ENCODE measurements around the gene MEOX1.

The MEOX1 gene

DNA sequence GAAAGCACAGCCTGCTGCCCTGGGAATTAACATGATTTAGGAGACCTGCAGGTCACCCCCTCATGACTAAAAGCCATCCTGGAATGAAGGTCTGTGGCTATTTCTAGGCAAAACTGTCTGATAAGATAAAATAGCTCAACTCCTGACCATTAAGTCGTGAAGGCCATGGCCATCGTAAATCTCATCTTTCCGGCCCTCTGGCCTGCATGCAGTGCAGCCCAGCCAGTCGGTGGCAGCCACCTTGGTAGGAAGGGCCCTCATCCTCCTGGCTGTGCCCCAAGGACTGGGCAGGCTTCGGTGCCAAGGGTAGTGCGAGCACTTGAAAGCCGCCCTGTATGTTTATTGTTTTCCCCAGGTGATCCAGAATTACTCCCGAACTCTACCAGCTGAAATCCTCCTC, 18.2 kb upstream of the MEOX1 start:
- DNase-seq = no peak

DNA sequence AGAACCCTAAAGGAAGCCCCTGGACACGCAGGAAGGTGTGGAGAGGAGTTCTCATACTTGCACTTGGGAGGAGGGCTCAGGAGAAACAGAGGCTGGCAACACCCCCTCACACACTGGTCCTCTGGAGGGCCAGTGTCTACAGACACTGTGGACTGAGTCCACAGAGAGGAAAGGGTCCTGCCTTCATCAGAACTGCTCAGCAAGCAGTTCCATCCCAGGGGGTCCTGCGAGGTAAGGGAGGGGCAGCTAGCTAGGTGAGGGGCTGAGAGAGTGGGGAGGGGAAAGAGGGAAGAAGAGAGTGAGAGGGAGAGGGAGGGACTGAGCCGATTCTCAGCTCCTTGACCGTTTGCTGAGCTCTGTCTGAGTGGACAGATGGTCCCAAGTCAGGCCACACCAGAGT, 17.7 kb upstream of the MEOX1 start:
- no peak for DNase-seq

- no peak for DNase-seq
Measured at GRCh38 chr17:43676471-43676870, 14.7 kb upstream of the MEOX1 start.

- DNase-seq = no peak
Measured at GRCh38 chr17:43674394-43674793, 12.7 kb upstream of the MEOX1 start.

DNA sequence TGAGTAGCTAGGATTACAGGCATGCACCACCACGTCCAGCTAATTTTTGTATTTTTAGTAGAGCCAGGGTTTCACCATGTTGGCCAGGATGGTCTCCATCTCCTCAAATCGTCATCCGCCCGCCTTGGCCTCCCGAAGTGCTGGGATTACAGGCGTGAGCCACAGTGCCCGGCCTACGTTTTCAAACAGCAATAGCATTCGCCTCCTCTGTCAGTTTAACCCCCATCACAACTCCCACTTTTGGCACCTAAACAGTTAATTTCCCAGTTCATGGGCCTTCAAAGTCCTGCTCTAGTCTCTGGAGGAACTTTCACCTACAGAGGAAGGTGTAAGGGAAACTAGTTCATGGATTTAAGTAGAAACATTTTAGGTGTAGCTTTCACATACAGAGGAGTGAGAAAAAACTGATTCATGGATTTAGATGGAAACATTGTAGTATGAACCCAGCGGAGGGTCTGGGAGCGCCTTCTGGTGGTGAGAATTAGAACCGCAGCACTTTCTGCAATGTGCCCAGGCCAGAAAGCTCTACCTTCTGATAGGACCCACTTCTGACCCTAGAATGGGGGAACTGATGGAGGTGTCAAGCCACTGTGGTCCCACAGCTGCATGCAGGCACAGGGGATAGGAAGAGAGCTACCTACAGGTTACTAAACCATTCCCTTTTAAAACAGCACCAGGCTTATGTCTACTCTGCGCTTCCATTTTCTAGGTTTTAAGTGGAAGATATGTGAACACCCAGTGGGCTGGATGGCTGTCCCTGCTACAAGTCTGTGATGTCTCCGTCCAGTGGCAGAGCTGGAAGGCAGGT, 12.0 kb upstream of the MEOX1 start:
- peak; percentile 56 for DNase-seq

- no peak for DNase-seq
Measured at GRCh38 chr17:43671755-43672519, 10.2 kb upstream of the MEOX1 start.

- DNase-seq = peak; percentile 82
Measured at GRCh38 chr17:43671031-43671692, 9.4 kb upstream of the MEOX1 start.

DNA sequence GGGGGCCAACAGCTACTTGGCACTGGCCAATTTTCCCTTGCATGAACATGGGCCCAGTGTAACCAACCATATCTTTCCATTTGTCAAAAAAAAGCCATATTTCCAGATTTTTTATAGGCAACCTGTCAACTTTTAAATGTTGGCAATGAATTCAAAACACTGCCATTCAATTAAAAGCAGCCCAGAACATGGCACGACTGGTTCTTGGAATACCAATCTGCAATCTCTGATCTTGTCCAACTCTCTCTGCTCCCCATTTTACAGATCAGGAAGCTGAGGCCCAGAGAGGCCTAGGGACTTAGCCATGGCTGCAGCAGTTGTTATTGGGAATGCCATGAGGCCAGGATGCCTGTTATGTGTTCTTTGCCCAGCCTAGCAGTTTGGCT, 8.9 kb upstream of the MEOX1 start:
- no peak for DNase-seq

GRCh38 chr17:43669971-43670644, 8.4 kb upstream of the MEOX1 start:
- peak; percentile 68 for DNase-seq

DNA sequence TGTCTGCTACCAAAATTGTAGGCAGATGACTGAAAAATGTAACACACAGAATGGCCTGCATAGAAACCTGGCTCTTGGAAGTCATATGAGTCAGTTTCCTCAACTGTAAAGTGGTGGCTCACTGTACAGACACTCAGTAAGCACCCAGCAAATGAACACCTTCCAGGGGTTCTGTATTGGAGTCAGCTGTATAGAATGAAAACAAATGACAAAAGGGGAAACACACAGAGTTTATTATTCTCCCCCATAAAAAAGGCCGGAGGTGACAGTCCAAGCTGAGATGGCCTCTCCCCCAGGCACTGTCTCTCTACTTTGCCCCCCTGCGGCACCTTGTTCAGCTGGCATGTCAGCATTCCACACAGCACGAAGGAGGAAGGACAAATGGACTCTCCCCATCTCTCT, 6.2 kb upstream of the MEOX1 start:
- no peak for DNase-seq

DNA sequence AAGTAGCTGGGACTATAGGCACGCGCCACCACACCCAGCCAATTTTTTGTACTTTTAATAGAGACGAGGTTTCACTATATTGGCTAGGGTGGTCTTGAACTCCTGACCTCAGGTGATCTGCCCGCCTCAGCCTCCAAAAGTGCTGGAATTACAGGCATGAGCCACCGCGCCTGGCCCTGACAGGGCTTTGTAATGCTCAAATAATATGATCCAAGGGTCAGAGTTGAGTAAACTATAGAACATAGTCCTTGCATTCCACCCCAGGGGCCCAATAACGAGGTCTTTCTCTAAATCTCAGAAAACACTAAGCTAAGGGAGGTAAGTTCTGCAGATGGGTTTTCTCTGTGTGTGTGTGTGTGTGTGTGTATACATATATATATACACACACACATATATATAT, 5.8 kb upstream of the MEOX1 start:
- no peak for DNase-seq

- DNase-seq = no peak
Measured at GRCh38 chr17:43665937-43666236, 4.2 kb upstream of the MEOX1 start.

DNA sequence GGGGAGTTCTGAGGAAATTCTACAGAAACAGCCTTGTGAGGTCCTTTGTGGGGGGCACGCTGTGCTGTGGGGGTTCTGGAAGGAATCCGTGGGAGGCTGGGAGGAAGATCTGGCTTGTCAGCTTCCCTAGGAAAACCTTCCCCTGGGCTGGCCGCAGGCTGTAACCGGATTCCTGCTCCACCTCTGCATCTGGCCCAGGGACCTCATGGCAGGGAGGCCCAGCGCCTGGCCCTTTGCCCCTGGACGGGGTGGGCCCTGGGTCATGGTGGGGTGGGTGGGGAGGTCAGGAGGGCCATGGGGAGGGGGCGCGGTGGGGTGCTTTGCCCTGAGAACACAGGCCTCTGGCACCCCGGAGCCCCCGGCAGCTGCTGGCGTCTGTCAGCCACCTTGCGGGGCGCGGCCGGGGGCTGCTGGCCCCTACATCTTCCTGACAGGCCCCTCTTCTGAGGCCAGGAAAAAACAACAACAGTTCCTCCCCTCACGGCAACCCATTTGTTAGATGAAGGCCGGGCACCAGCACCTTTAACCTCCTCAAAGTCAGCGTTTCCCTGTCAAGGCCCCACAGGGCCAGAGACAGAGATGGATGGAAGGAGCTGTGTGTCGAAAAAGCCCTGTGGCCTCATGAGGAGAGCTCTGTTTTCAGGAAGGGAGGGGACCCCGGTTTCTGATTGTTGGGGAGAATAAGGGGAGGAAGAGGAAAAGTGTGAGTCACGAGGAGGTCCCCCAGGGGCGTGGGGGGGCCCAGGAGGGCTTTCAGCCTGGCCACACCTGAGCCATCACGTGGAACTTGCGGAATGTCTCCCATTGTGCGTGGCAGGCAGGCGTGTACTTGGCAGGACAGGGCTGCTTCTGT, 3.6 kb upstream of the MEOX1 start:
- DNase-seq = no peak

- no peak for DNase-seq
Measured at GRCh38 chr17:43664096-43664495, 2.4 kb upstream of the MEOX1 start.

DNA sequence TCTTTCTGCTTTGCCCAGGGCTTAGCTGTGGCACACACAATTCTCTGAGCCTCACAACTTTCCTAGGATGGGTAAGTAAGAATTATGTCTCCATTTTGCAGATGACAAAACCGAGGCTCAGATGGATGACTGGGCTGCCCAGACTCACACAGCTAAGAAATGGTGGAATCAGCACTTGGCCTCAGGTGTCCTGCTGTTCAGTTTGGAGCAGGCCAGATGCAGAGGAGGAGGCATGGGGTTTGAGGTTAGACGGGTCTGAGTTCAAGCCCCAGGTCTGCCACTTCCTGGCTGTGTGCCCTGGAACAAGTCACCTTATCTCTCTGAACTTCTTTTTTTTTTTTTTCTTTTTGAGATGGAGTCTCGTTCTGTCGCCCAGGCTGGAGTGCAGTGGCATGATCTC, 1.7 kb upstream of the MEOX1 start:
- DNase-seq = no peak

- DNase-seq = no peak
Measured at GRCh38 chr17:43662413-43663141, 855 bp upstream of the MEOX1 start.

GRCh38 chr17:43660816-43661493, 767 bp downstream of the MEOX1 start:
- no peak for DNase-seq

GRCh38 chr17:43659823-43660617, 1.7 kb downstream of the MEOX1 start:
- no peak for DNase-seq

- DNase-seq = no peak
Measured at GRCh38 chr17:43658900-43659299, 2.8 kb downstream of the MEOX1 start.

DNA sequence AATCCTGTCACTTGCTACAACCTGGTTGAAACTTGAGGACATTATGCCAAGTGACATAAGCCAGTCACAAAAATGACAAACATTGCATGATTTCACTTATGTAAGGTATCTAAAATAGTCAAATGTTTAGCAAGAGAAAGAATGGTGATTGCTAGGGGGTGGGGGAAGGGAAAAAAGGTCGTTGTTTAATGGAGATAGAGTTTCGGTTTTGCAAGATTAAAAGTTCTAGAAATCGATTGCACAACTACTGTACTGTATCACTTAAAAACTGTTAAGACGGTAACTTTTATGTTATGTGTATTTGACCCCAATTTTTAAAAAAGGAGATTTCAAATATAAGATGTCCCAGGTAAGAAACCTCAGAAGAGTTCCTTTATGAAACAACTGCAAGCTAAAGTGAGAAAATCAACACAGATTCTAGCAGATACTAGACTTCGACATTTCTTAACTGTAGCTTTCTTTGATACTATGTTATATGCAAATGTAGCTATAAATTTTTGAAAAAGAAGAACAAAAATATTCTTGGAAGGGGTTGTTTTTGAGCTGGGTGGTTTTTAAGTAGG, 5.9 kb downstream of the MEOX1 start:
- DNase-seq = no peak

All from NCI-H69 (cell line).